ES-I3 (cell line): ENCODE data around the gene DLST.

Experiments
- H3K36me3 ChIP-seq: 2 replicates; pipeline ENCODE4 v1.6.1; 2013; ENCODE audit warnings: mild to moderate bottlenecking, low read length, control low read depth, moderate library complexity; ENCODE audit not compliant: insufficient read depth
- H3K4me1 ChIP-seq: 2 replicates; pipeline ENCODE4 v1.6.1; 2013; ENCODE audit warnings: mild to moderate bottlenecking, control low read depth, low read length; ENCODE audit not compliant: insufficient read depth
- H3K9ac ChIP-seq: 2 replicates; pipeline ENCODE4 v1.6.1; 2013; ENCODE audit warnings: low read depth, mild to moderate bottlenecking, low read length, moderate library complexity
- H3K9me3 ChIP-seq: 2 replicates; pipeline ENCODE4 v1.6.1; 2013; ENCODE audit warnings: mild to moderate bottlenecking, low read length, moderate library complexity; ENCODE audit not compliant: control insufficient read depth, insufficient read depth

The DLST gene

GRCh38 chr14:74913393-74913910, 31.7 kb downstream of the DLST start:
- no peaks in the 10 kb centered on the region; the same call in 1 of the 2 replicates for H3K36me3 ChIP-seq
- H3K9ac ChIP-seq = no peak overlapping the region
- no peaks in the 10 kb centered on the region for H3K4me1 ChIP-seq
- H3K9me3 ChIP-seq = no peaks in the 10 kb centered on the region

GRCh38 chr14:74913986-74914573, 32.4 kb downstream of the DLST start:
- Histone ChIP-seq H3K4me1 (no peaks in the 10 kb centered on the region), H3K9me3 (no peaks in the 10 kb centered on the region), H3K9ac (no peak overlapping the region), H3K36me3 (no peaks in the 10 kb centered on the region; the same call in 1 of the 2 replicates)

GRCh38 chr14:74915426-74915825, 33.7 kb downstream of the DLST start:
- H3K9me3 ChIP-seq = no peaks in the 10 kb centered on the region
- H3K9ac ChIP-seq = no peak overlapping the region
- no peaks in the 10 kb centered on the region; the same call in 1 of the 2 replicates for H3K36me3 ChIP-seq
- no peaks in the 10 kb centered on the region for H3K4me1 ChIP-seq

GRCh38 chr14:74915826-74916225, 34.1 kb downstream of the DLST start:
- Histone ChIP-seq H3K4me1 (no peaks in the 10 kb centered on the region), H3K9me3 (no peaks in the 10 kb centered on the region), H3K36me3 (no peaks in the 10 kb centered on the region; the same call in 1 of the 2 replicates), H3K9ac (no peak overlapping the region)

GRCh38 chr14:74917178-74917543, 35.4 kb downstream of the DLST start:
- Histone ChIP-seq H3K36me3 (no peaks in the 10 kb centered on the region; the same call in 1 of the 2 replicates), H3K9me3 (no peaks in the 10 kb centered on the region), H3K9ac (no peak overlapping the region), H3K4me1 (no peaks in the 10 kb centered on the region)

- Histone ChIP-seq H3K9ac (no peak overlapping the region), H3K36me3 (no peaks in the 10 kb centered on the region; the same call in 1 of the 2 replicates), H3K4me1 (no peaks in the 10 kb centered on the region), H3K9me3 (no peaks in the 10 kb centered on the region)
Observed at GRCh38 chr14:74917646-74918081, 35.9 kb downstream of the DLST start.

GRCh38 chr14:74918380-74918779, 36.7 kb downstream of the DLST start:
- Histone ChIP-seq H3K4me1 (no peaks in the 10 kb centered on the region), H3K9ac (no peak overlapping the region), H3K36me3 (no peaks in the 10 kb centered on the region; the same call in 1 of the 2 replicates), H3K9me3 (no peaks in the 10 kb centered on the region)

- Histone ChIP-seq H3K36me3 (no peaks in the 10 kb centered on the region; the same call in 1 of the 2 replicates), H3K9ac (no peak overlapping the region), H3K9me3 (no peaks in the 10 kb centered on the region), H3K4me1 (no peaks in the 10 kb centered on the region)
Observed at GRCh38 chr14:74919421-74920165, 37.9 kb downstream of the DLST start.

- no peaks in the 10 kb centered on the region for H3K4me1 ChIP-seq
- no peak overlapping the region for H3K9ac ChIP-seq
- H3K9me3 ChIP-seq = no peaks in the 10 kb centered on the region
- no peaks in the 10 kb centered on the region; the same call in 1 of the 2 replicates for H3K36me3 ChIP-seq
Observed at GRCh38 chr14:74920281-74920680, 38.6 kb downstream of the DLST start.

- Histone ChIP-seq H3K4me1 (no peaks in the 10 kb centered on the region), H3K9ac (no peak overlapping the region), H3K36me3 (no peaks in the 10 kb centered on the region; the same call in 1 of the 2 replicates), H3K9me3 (no peaks in the 10 kb centered on the region)
Observed at GRCh38 chr14:74921053-74921620, 39.4 kb downstream of the DLST start.

GRCh38 chr14:74921987-74922751, 40.5 kb downstream of the DLST start:
- no peaks in the 10 kb centered on the region for H3K4me1 ChIP-seq
- peak overlapping the region; percentile 84 for H3K9ac ChIP-seq
- H3K9me3 ChIP-seq = no peaks in the 10 kb centered on the region
- H3K36me3 ChIP-seq = no peaks in the 10 kb centered on the region; the same call in 1 of the 2 replicates

- Histone ChIP-seq H3K4me1 (no peaks in the 10 kb centered on the region), H3K9ac (peak within 1 kb of the TSS; percentile 84), H3K9me3 (no peaks in the 10 kb centered on the region), H3K36me3 (no peaks in the 10 kb centered on the region; the same call in 1 of the 2 replicates)
Observed at GRCh38 chr14:74922752-74923401, 41.2 kb downstream of the DLST start, which contains the start of gene RPS6KL1. Gene RPS6KL1 (minus strand): TSS chr14:74923260. CDS start chr14:74921541, 1,719 bp downstream.

GRCh38 chr14:74924061-74924460, 42.3 kb downstream of the DLST start:
- Histone ChIP-seq H3K9me3 (no peaks in the 10 kb centered on the region), H3K9ac (no peak overlapping the region), H3K4me1 (no peaks in the 10 kb centered on the region), H3K36me3 (no peaks in the 10 kb centered on the region; the same call in 1 of the 2 replicates)
